Panc1 (cell line): ENCODE results near the gene CAMP.

Source experiments
- CTCF ChIP-seq: fragments of 450-650 bp; IDR thresholded peaks from 2 replicates; pipeline ENCODE4 v1.5.1; 2017; ENCODE audit warnings: mild to moderate bottlenecking
- POLR2AphosphoS5 ChIP-seq: IDR thresholded peaks from 2 replicates; pipeline ENCODE4 v1.6.1; 2012; ENCODE audit warnings: mild to moderate bottlenecking, low read depth, low read length, moderate library complexity

GRCh38 chr3:48232734-48233133 is 9.4 kb downstream of the CAMP start:
- no peak; the same call in none of the 2 replicates for TF ChIP-seq CTCF
- TF ChIP-seq POLR2AphosphoS5 = no peak
